ENCODE results near the gene SUMO2.

Gene SUMO2

GRCh38 chr17:75124041-75124818, 58.5 kb downstream of the SUMO2 start:
- DNase-seq (ENCODE audit: low read depth): no peak

DNA sequence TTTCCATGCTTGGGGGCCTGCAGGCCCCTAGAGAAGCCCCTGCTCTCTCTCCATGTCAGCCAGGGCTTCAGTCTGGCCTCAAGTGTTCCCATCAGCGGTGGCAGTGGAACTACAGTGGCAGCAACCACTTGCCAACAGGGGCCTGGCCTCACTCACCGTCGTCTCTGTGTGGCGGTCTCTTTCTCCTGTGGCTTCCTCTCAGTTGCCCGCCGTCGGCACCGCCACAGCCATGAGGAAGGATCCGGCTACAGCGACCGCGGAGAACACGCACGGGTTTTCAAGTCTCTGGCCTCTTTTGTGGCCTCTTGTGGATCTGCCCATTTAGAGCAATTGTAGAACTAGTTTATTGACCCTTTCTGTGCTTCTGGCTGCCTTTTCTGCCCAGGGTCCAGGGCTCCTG, 64.5 kb downstream of the SUMO2 start:
- no peak for DNase-seq (ENCODE audit: low read depth)

DNA sequence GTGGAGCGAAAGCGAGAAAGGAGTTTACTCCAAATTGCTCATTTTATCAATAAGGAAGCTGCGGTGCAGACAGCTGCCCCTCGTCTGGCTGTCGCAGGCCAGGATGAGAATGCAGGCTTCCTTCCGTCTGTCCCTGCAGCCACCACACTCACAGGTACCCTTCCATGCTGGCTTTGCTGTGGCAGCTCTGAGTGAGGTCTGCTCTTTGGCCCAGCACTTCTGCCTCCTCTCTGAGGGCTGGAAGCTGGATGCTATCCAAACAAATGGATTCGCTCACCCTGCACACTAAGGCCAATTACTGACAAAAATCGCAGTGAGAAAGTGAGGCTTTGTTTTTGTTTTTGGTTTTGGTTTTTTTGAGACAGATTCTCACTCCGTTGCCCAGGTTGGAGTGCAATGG, 66.0 kb downstream of the SUMO2 start:
- no peak for DNase-seq (ENCODE audit: low read depth)
